HCT116 (cell line): Measurements from ENCODE around the gene ZNF804A. TPM values are rescaled to one million over a fixed set of nuclear protein-coding genes. Genes with fewer than 3 reads are reported as not detected.

Source experiments
- ATAC-seq: fragments of 200-7000 bp; cut with Tn5 transposase; 2 replicates; pipeline ENCODE4 v1.9.1; 2020; ENCODE audit warnings: mild to moderate bottlenecking, moderate library complexity
- BruUV-seq: library from RNA; stranded (reverse); fragments of 400-500 nt; replicated peaks from 2 replicates; lab custom pipeline; 2021; lab: Mats Ljungman, UMichigan
- CTCF ChIA-PET: fragments of 300-600 bp; sonication (Branson Sonifier 250); formaldehyde crosslinking; loops from one replicate; lab custom pipeline; 2021; ENCODE audit warnings: antibody characterized with exemption; lab: Charles Lee
- POLR2A ChIA-PET: fragments of 300-600, 350-600 bp; sonication (Branson Sonifier 250); formaldehyde crosslinking; loops from one replicate; lab custom pipeline; 2021; ENCODE audit warnings: antibody characterized with exemption; lab: Charles Lee
- RAD21 ChIA-PET, 2 experiments: fragments of 300-600 bp; sonication (Branson Sonifier 250); formaldehyde crosslinking; loops; one replicate each; lab custom pipeline; 2023; ENCODE audit warnings: low total read pairs in 2 of 2; ENCODE audit not compliant: uncharacterized antibody in 2 of 2, unreplicated experiment in 2 of 2, low non-redundant PET in 1 of 2; lab: Charles Lee
- DNase-seq: peaks from one replicate; pipeline ENCODE4 v3.0.0-alpha.2; 2010; ENCODE audit warnings: low read depth, low spot score
- H2AFZ ChIP-seq: fragments of 200-600 bp; shearing (Covaris generic), sonication (generic); 2 replicates; pipeline ENCODE4 v1.6.1; 2017; ENCODE audit warnings: low read depth, mixed run types, mixed read lengths, antibody characterized with exemption, low read length; ENCODE audit not compliant: poor library complexity, severe bottlenecking
- H3K27ac ChIP-seq: 2 replicates; pipeline ENCODE4 v1.5.1; 2012; ENCODE audit warnings: low read depth, low read length
- H3K27me3 ChIP-seq: fragments of 200-600 bp; sonication (generic); 2 replicates; pipeline ENCODE4 v1.6.1; 2016; ENCODE audit warnings: mixed run types, low read length, mixed read lengths; ENCODE audit not compliant: insufficient read depth
- H3K36me3 ChIP-seq, 2 experiments: fragments of 200-500 bp in 1 of 2; fragments of 200-600 bp in 1 of 2; sonication (Bioruptor generic) in 1 of 2; sonication (generic) in 1 of 2; 2 replicates each; pipeline versions ENCODE4 v1.5.1 to v1.6.1; 2014 to 2016; ENCODE audit warnings: low read length in 2 of 2, inconsistent platforms in 1 of 2, mixed read lengths in 1 of 2, mixed run types in 1 of 2; ENCODE audit not compliant: insufficient read depth in 2 of 2, control insufficient read depth in 1 of 2
- H3K4me1 ChIP-seq, 2 experiments: fragments of 200-600 bp in 1 of 2; sonication (generic) in 1 of 2; 2 replicates each; pipeline versions ENCODE4 v1.5.1 to v1.6.1; 2012 to 2017; ENCODE audit warnings: low read length in 2 of 2, inconsistent platforms in 1 of 2, mild to moderate bottlenecking in 1 of 2, mixed read lengths in 1 of 2, mixed run types in 1 of 2, moderate library complexity in 1 of 2; ENCODE audit not compliant: insufficient read depth in 2 of 2, control insufficient read depth in 1 of 2
- H3K4me2 ChIP-seq: fragments of 200-600 bp; sonication (generic); 2 replicates; pipeline ENCODE4 v1.6.1; 2017; ENCODE audit warnings: mixed run types, low read length, mixed read lengths
- H3K4me3 ChIP-seq, 2 experiments: fragments of 200-600 bp in 1 of 2; sonication (generic) in 1 of 2; replicated peaks in 1 of 2; 2 replicates each; pipeline ENCODE4 v1.5.1; 2011 to 2016; ENCODE audit warnings: low read length in 2 of 2, control low read depth in 1 of 2, low read depth in 1 of 2, mild to moderate bottlenecking in 1 of 2, mixed read lengths in 1 of 2, mixed run types in 1 of 2
- H3K79me2 ChIP-seq: fragments of 200-600 bp; sonication (generic); 2 replicates; pipeline ENCODE4 v1.6.1; 2017; ENCODE audit warnings: mild to moderate bottlenecking, mixed run types, low read length, moderate library complexity, mixed read lengths; ENCODE audit not compliant: insufficient read depth
- H3K9ac ChIP-seq: fragments of 200-600 bp; sonication (generic); 2 replicates; pipeline ENCODE4 v1.6.1; 2016; ENCODE audit warnings: low read length, mixed read lengths
- H3K9me2 ChIP-seq: fragments of 200-600 bp; sonication (generic), shearing (Covaris generic); 2 replicates; pipeline ENCODE4 v1.6.1; 2017; ENCODE audit warnings: mixed run types, mild to moderate bottlenecking, moderate library complexity; ENCODE audit not compliant: insufficient read depth
- H3K9me3 ChIP-seq, 2 experiments: fragments of 200-500 bp in 1 of 2; fragments of 200-600 bp in 1 of 2; sonication (Bioruptor generic) in 1 of 2; sonication (generic) in 1 of 2; 2 replicates each; pipeline ENCODE4 v1.6.1; 2014 to 2017; ENCODE audit warnings: low read length in 2 of 2, mixed read lengths in 2 of 2, inconsistent platforms in 1 of 2, low read depth in 1 of 2, mild to moderate bottlenecking in 1 of 2, mixed run types in 1 of 2, moderate library complexity in 1 of 2; ENCODE audit not compliant: control insufficient read depth in 1 of 2, insufficient read depth in 1 of 2
- H4K20me1 ChIP-seq: fragments of 200-600 bp; sonication (generic), shearing (Covaris generic); 2 replicates; pipeline ENCODE4 v1.6.1; 2017; ENCODE audit warnings: mixed run types, mild to moderate bottlenecking, moderate library complexity; ENCODE audit not compliant: insufficient read depth
- ATF3 ChIP-seq: IDR thresholded peaks from 2 replicates; pipeline ENCODE4 v1.6.1; 2012
- EGR1 ChIP-seq: IDR thresholded peaks from 2 replicates; pipeline ENCODE4 v1.6.1; 2012; ENCODE audit warnings: low read depth
- ELF1 ChIP-seq: IDR thresholded peaks from 2 replicates; pipeline ENCODE4 v1.6.1; 2012; ENCODE audit warnings: low read depth, borderline replicate concordance
- EZH2 ChIP-seq: fragments of 200-600 bp; sonication (generic); IDR thresholded peaks from 2 replicates; pipeline ENCODE4 v1.6.1; 2017; ENCODE audit warnings: antibody characterized with exemption, mixed run types
- EZH2phosphoT487 ChIP-seq: fragments of 200-600 bp; IDR thresholded peaks from 2 replicates; pipeline ENCODE4 v1.6.1; 2018; ENCODE audit warnings: antibody characterized with exemption, borderline replicate concordance
- FOSL1 ChIP-seq: IDR thresholded peaks from 2 replicates; pipeline ENCODE4 v1.6.1; 2012; ENCODE audit warnings: low read depth
- REST ChIP-seq: IDR thresholded peaks from 2 replicates; pipeline ENCODE4 v1.6.1; 2012; ENCODE audit warnings: low read depth
- SIN3A ChIP-seq: IDR thresholded peaks from 2 replicates; pipeline ENCODE4 v1.6.1; 2012; ENCODE audit warnings: low read depth
- SRF ChIP-seq: IDR thresholded peaks from 2 replicates; pipeline ENCODE4 v1.6.1; 2012; ENCODE audit warnings: low read depth
- TCF7L2 ChIP-seq: IDR thresholded peaks from 2 replicates; pipeline ENCODE4 v1.7.0; 2011; ENCODE audit warnings: borderline replicate concordance, inconsistent platforms; ENCODE audit not compliant: insufficient read depth, insufficient read length; ENCODE audit errors: extremely low read depth
- YY1 ChIP-seq: IDR thresholded peaks from 2 replicates; pipeline ENCODE4 v1.6.1; 2011; ENCODE audit warnings: low read length, low read depth, moderate library complexity, mild to moderate bottlenecking; ENCODE audit not compliant: insufficient replicate concordance; ENCODE audit errors: extremely low read depth
- ZBTB33 ChIP-seq: IDR thresholded peaks from 2 replicates; pipeline ENCODE4 v1.6.1; 2011; ENCODE audit warnings: mild to moderate bottlenecking, low read length, moderate library complexity; ENCODE audit not compliant: insufficient replicate concordance; ENCODE audit errors: extremely low read depth
- ZNF274 ChIP-seq: fragments of 200-500 bp; sonication (Bioruptor generic); IDR thresholded peaks from 2 replicates; pipeline ENCODE4 v1.6.1; 2014; ENCODE audit warnings: mild to moderate bottlenecking, low read depth, low read length, inconsistent platforms
- intact Hi-C: fragments of 100-400 bp; cut with micrococcal nuclease; formaldehyde crosslinking; loops from 2 replicates; pipeline ENCODE4 v1.10.0; 2022
- total RNA-seq: library from RNA; stranded (reverse); gene quantifications from one replicate; pipeline ENCODE4 v1.2.1, GENCODE V29; 2021; ENCODE audit not compliant: unreplicated experiment

ZNF804A gene
- total RNA-seq, 1 experiment from 2014 or later = 0.61 TPM

- RAD21 ChIA-PET = no interaction called here
- BruUV-seq = no TSS peak
- Histone ChIP-seq H4K20me1 (no peaks in the 10 kb centered on the region), H3K9ac (no peak overlapping the region), H3K27me3 (no peaks in the 10 kb centered on the region), H3K36me3 (no peaks in the 10 kb centered on the region), H3K4me2 (no peak overlapping the region), H2AFZ (no peak overlapping the region), H3K9me3 (no peaks in the 10 kb centered on the region), H3K9me2 (no peaks in the 10 kb centered on the region), H3K4me1 (no peaks in the 10 kb centered on the region), H3K79me2 (no peaks in the 10 kb centered on the region), H3K4me3 (no peak overlapping the region), H3K27ac (no peak overlapping the region)
- intact Hi-C loops = no loop called here
- DNase-seq (no peak), ATAC-seq (no peak)
- CTCF ChIA-PET = no interaction called here
- TF ChIP-seq REST = no peak
- no peak for TF ChIP-seq ZBTB33
- no peak for TF ChIP-seq FOSL1
- no peak for TF ChIP-seq YY1
- no peak for TF ChIP-seq EZH2phosphoT487
- TF ChIP-seq EGR1 = no peak
- no peak for TF ChIP-seq ATF3
- TF ChIP-seq ZNF274 = no peak
- no peak for TF ChIP-seq TCF7L2
- TF ChIP-seq ELF1 = no peak
- TF ChIP-seq SIN3A = no peak
- no peak for TF ChIP-seq SRF
- no peak for TF ChIP-seq EZH2
- POLR2A ChIA-PET = no interaction called here
Measured at GRCh38 chr2:184581391-184581790, 16.9 kb upstream of the ZNF804A start.
